ENCODE data around the gene ABCC11. TPM values are rescaled to one million over a fixed set of nuclear protein-coding genes. Genes with fewer than 3 reads are reported as not detected.

Gene ABCC11
- total RNA-seq, 2 donors from 2014 or later = 1.5 TPM

- no peak for DNase-seq (ENCODE audit: low spot score)
- H3K4me1 ChIP-seq (replicated peaks) = no peaks in the 10 kb centered on the region
These were observed 45.7 kb downstream of the ABCC11 start for GRCh38 chr16:48201515-48202201.

GRCh38 chr16:48197294-48197693 is 50.0 kb downstream of the ABCC11 start:
- Histone ChIP-seq H3K36me3 (no peaks in the 10 kb centered on the region), H3K9me3 (no peaks in the 10 kb centered on the region), H3K27me3 (replicated peaks; ENCODE audit: insufficient read depth) (no peaks in the 10 kb centered on the region), H3K27ac (no peak overlapping the region), H3K4me1 (replicated peaks) (no peaks in the 10 kb centered on the region), H3K4me3 (no peak overlapping the region)
- TF ChIP-seq POLR2A (IDR thresholded peaks at IDR 0.05) (no peak), POLR2AphosphoS5 (IDR thresholded peaks at IDR 0.05) (no peak), CTCF (IDR thresholded peaks at IDR 0.05) (no peak)
- intact Hi-C loops (cut with DNase I) = no loop called here
- DNase-seq (ENCODE audit: low spot score) = no peak
- 89% methylated on average over 3 of the region's 3 CpGs for WGBS

More at GRCh38 chr16:48201515-48202201, 45.7 kb downstream of the ABCC11 start:
- no peaks in the 10 kb centered on the region for H3K27me3 ChIP-seq (replicated peaks; ENCODE audit: insufficient read depth)
- 90% methylated on average over 6 of the region's 6 CpGs for WGBS
- H3K9me3 ChIP-seq = no peaks in the 10 kb centered on the region
- TF ChIP-seq POLR2A (IDR thresholded peaks at IDR 0.05) = no peak
- no peak for TF ChIP-seq POLR2AphosphoS5 (IDR thresholded peaks at IDR 0.05)
- TF ChIP-seq CTCF (IDR thresholded peaks at IDR 0.05) = no peak
- no peaks in the 10 kb centered on the region for H3K36me3 ChIP-seq
- H3K4me3 ChIP-seq = no peak overlapping the region
- intact Hi-C loops (cut with DNase I) = no loop called here
- no peak overlapping the region for H3K27ac ChIP-seq

GRCh38 chr16:48194828-48195556 is 52.3 kb downstream of the ABCC11 start:
- Histone ChIP-seq H3K27ac (no peak overlapping the region), H3K4me1 (replicated peaks) (no peaks in the 10 kb centered on the region), H3K27me3 (replicated peaks; ENCODE audit: insufficient read depth) (no peaks in the 10 kb centered on the region), H3K9me3 (no peaks in the 10 kb centered on the region), H3K4me3 (no peak overlapping the region), H3K36me3 (no peaks in the 10 kb centered on the region)
- intact Hi-C loops (cut with DNase I) = no loop called here
- peak; percentile 77 for DNase-seq (ENCODE audit: low spot score)
- peak; percentile 68 for TF ChIP-seq POLR2AphosphoS5 (IDR thresholded peaks at IDR 0.05)
- TF ChIP-seq CTCF (IDR thresholded peaks at IDR 0.05) = no peak
- no peak for TF ChIP-seq POLR2A (IDR thresholded peaks at IDR 0.05)
- 9% methylated on average over 5 of the region's 5 CpGs for WGBS

- intact Hi-C loops (cut with DNase I) = no loop called here
These were observed 53.5 kb downstream of the ABCC11 start for GRCh38 chr16:48193846-48194245.

More at GRCh38 chr16:48193846-48194245, 53.5 kb downstream of the ABCC11 start:
- TF ChIP-seq POLR2A (IDR thresholded peaks at IDR 0.05) (no peak), CTCF (IDR thresholded peaks at IDR 0.05) (no peak), POLR2AphosphoS5 (IDR thresholded peaks at IDR 0.05) (no peak)
- Histone ChIP-seq H3K4me1 (replicated peaks) (no peaks in the 10 kb centered on the region), H3K4me3 (no peak overlapping the region), H3K9me3 (no peaks in the 10 kb centered on the region), H3K27ac (no peak overlapping the region), H3K27me3 (replicated peaks; ENCODE audit: insufficient read depth) (no peaks in the 10 kb centered on the region), H3K36me3 (no peaks in the 10 kb centered on the region)
- DNase-seq (ENCODE audit: low spot score) = no peak
- WGBS = 94% methylated on average over 7 of the region's 7 CpGs

Measured in prostate gland (tissue), 2 donors.